ENCODE data around the gene CD59. TPM values are rescaled to one million over a fixed set of nuclear protein-coding genes. Genes with fewer than 3 reads are reported as not detected.

Gene CD59
- total RNA-seq, 2 experiments from 2014 or later = 35.2 to 37.8 TPM

DNA sequence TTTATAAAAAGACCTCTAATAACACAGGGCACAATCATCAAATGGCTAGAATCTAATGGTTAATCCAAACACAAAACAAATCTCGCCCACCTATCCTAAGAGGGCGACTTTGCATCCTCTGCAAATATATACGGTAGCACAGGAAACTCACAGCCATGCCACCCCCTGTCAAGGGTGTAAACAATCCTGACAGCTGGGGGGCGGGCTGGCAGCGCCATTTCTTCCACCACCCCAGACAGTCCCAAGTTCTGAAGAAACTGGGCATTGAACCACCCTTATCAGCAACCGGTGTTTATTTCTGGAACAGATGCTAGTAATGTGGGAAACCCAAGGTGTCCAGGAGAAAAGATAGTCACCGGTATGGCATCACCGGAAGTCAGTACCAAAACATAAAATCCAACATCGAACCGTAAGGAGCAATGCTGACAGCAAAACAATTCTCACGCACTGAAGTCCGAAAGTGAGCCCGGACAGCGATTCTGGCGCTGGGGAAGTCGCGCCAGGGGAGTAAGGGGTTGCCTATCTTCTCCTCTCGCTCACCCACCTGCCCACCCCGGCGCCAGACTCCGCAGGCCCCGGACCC lies 37.3 kb upstream of the CD59 start:
- intact Hi-C loops (cut with DNase I, micrococcal nuclease) = loop anchor here in 1 of 2 experiments (5.0 to 10.0 kb wide), 3 partner anchors 279 to 1141 kb away; partner anchors contain the start of genes APIP, CAPRIN1, PDHX and QSER1
- ATAC-seq (ENCODE audit: poor library complexity) (peak; percentile 33), DNase-seq (peak in 13 of 14 experiments; percentile 6 to 65 (median 25))
- H3K9me3 Mint-ChIP-seq = no peaks in the 10 kb centered on the region
- peaks cover 0 to under 1% of the 10 kb centered on the region in 2 experiments for H3K27me3 ChIP-seq (ENCODE audit: control insufficient read depth in 1 of 2, insufficient read depth in 2 of 2, low read length in 2 of 2)
- no peaks in the 10 kb centered on the region for H3K9me3 ChIP-seq (ENCODE audit: control insufficient read depth in 1 of 2, insufficient read depth in 1 of 2, low read length in 2 of 2)
- H3K4me1 ChIP-seq (ENCODE audit: insufficient read depth, low read length) = peaks cover 39% of the 10 kb centered on the region
- peaks cover 40% of the 10 kb centered on the region for H3K36me3 Mint-ChIP-seq (ENCODE audit: low read depth)
- peaks cover 61% of the 10 kb centered on the region for H3K4me1 Mint-ChIP-seq (ENCODE audit: low read depth)
- POLR2A ChIA-PET = interaction anchor here (0.6 to 2.8 kb wide), 5 partner anchors 12 to 612 kb away, joined by 3 to 16 read pairs (median 4); partner anchors contain the start of genes CD59 and CSTF3
- peaks cover 19% of the 10 kb centered on the region for H3K36me3 ChIP-seq (ENCODE audit: insufficient read depth, low read length)
- H3K4me3 Mint-ChIP-seq = peak overlapping the region; percentile 97
- peak overlapping the region; percentile 97 for H3K27ac Mint-ChIP-seq
- TF ChIP-seq, protein P1, sequence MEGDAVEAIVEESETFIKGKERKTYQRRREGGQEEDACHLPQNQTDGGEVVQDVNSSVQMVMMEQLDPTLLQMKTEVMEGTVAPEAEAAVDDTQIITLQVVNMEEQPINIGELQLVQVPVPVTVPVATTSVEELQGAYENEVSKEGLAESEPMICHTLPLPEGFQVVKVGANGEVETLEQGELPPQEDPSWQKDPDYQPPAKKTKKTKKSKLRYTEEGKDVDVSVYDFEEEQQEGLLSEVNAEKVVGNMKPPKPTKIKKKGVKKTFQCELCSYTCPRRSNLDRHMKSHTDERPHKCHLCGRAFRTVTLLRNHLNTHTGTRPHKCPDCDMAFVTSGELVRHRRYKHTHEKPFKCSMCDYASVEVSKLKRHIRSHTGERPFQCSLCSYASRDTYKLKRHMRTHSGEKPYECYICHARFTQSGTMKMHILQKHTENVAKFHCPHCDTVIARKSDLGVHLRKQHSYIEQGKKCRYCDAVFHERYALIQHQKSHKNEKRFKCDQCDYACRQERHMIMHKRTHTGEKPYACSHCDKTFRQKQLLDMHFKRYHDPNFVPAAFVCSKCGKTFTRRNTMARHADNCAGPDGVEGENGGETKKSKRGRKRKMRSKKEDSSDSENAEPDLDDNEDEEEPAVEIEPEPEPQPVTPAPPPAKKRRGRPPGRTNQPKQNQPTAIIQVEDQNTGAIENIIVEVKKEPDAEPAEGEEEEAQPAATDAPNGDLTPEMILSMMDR (IDR thresholded peaks at IDR 0.05) = no peak
- peak overlapping the region; percentile 64 to 75 for H3K27ac ChIP-seq (ENCODE audit: low read depth in 1 of 2, low read length in 2 of 2)
- CTCF ChIA-PET = interaction anchor here (1.0 to 1.6 kb wide), 2 partner anchors 31 to 35 kb away, joined by 3 to 7 read pairs; no protein-coding TSS in a partner anchor
- H3K4me3 ChIP-seq (ENCODE audit: low read length) = peak overlapping the region; percentile 73
- H3K27me3 Mint-ChIP-seq = peaks cover 1% of the 10 kb centered on the region

DNA sequence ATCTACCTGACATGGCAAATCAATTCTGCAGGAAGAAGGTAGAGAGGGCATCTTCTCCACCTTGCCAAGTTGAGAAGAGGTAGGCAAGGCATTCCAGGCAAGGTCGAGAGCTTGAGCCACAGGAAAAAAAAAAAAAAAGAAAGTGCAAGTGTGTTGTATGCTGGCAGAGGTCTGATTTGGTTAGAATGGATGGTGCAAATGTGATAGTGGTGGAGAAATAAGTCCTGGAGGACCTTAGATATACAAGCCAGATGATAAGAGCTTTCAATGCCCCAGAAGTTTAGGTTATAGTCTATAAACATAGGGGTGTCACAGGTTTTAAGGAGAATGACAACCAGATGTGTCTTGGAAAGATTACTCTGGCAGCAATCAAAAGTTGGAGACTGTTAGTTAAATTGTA lies 36.6 kb upstream of the CD59 start:
- H3K4me1 Mint-ChIP-seq (ENCODE audit: low read depth) = peaks cover 58% of the 10 kb centered on the region
- peak overlapping the region; percentile 97 for H3K27ac Mint-ChIP-seq
- peaks cover 32% of the 10 kb centered on the region for H3K4me1 ChIP-seq (ENCODE audit: insufficient read depth, low read length)
- ATAC-seq (ENCODE audit: poor library complexity) (no peak), DNase-seq (no peak)
- POLR2A ChIA-PET = interaction anchor here (0.6 to 2.8 kb wide), 4 partner anchors 13 to 37 kb away, joined by 3 to 16 read pairs (median 4); partner anchors contain the start of gene CD59
- no peak overlapping the region for H3K27ac ChIP-seq (ENCODE audit: low read depth in 1 of 2, low read length in 2 of 2)
- peak overlapping the region; percentile 73 for H3K4me3 ChIP-seq (ENCODE audit: low read length)
- no peaks in the 10 kb centered on the region for H3K27me3 Mint-ChIP-seq
- H3K4me3 Mint-ChIP-seq = peak overlapping the region; percentile 97
- H3K9me3 Mint-ChIP-seq = no peaks in the 10 kb centered on the region
- H3K36me3 Mint-ChIP-seq (ENCODE audit: low read depth) = peaks cover 46% of the 10 kb centered on the region
- H3K9me3 ChIP-seq (ENCODE audit: control insufficient read depth in 1 of 2, insufficient read depth in 1 of 2, low read length in 2 of 2) = no peaks in the 10 kb centered on the region
- intact Hi-C loops (cut with DNase I, micrococcal nuclease) = loop anchor here in 1 of 2 experiments (5.0 to 10.0 kb wide), 3 partner anchors 279 to 1142 kb away; partner anchors contain the start of genes APIP, CAPRIN1, PDHX and QSER1
- CTCF ChIA-PET = interaction anchor here (1.0 to 1.6 kb wide), 2 partner anchors 30 to 35 kb away, joined by 3 to 7 read pairs; no protein-coding TSS in a partner anchor
- no peaks in the 10 kb centered on the region for H3K27me3 ChIP-seq (ENCODE audit: control insufficient read depth in 1 of 2, insufficient read depth in 2 of 2, low read length in 2 of 2)
- peaks cover 26% of the 10 kb centered on the region for H3K36me3 ChIP-seq (ENCODE audit: insufficient read depth, low read length)
- TF ChIP-seq, protein P1 (IDR thresholded peaks at IDR 0.05) = no peak

DNA sequence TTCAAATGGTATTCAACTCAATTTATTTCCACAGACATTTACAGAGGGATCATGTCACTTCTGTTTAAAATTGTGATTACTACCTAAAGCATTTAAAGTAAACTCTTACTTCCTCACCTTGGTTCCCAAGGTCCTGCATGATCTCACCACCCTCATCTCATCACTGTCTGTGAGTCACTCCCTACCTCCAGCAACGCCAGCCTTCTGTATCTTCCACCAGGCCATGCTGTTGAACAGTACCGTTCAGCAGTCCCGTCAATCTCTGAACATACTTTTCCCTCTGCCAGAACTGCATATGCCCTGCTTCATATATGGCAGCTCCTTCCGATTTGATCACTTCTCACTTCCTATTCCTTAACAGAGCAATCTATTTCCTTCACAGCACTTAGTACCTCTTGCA lies 36.1 kb upstream of the CD59 start:
- CTCF ChIA-PET = interaction anchor here (1.4 to 1.6 kb wide), 2 partner anchors 15 to 30 kb away, joined by 3 to 7 read pairs; no protein-coding TSS in a partner anchor
- POLR2A ChIA-PET = no interaction called here
- peaks cover 50% of the 10 kb centered on the region for H3K36me3 Mint-ChIP-seq (ENCODE audit: low read depth)
- peak overlapping the region; percentile 97 for H3K27ac Mint-ChIP-seq
- TF ChIP-seq, protein P1 (IDR thresholded peaks at IDR 0.05) = no peak
- Histone ChIP-seq H3K4me3 (ENCODE audit: low read length) (no peak overlapping the region), H3K36me3 (ENCODE audit: insufficient read depth, low read length) (peaks cover 31% of the 10 kb centered on the region), H3K9me3 (ENCODE audit: control insufficient read depth in 1 of 2, insufficient read depth in 1 of 2, low read length in 2 of 2) (no peaks in the 10 kb centered on the region), H3K4me1 (ENCODE audit: insufficient read depth, low read length) (peaks cover 29% of the 10 kb centered on the region), H3K27ac (ENCODE audit: low read depth in 1 of 2, low read length in 2 of 2) (no peak overlapping the region), H3K27me3 (ENCODE audit: control insufficient read depth in 1 of 2, insufficient read depth in 2 of 2, low read length in 2 of 2) (no peaks in the 10 kb centered on the region)
- intact Hi-C loops (cut with DNase I, micrococcal nuclease) = loop anchor here in 1 of 2 experiments (5.0 to 10.0 kb wide), 3 partner anchors 280 to 1143 kb away; partner anchors contain the start of genes APIP, CAPRIN1, PDHX and QSER1
- H3K4me3 Mint-ChIP-seq = peak overlapping the region; percentile 97
- DNase-seq (peak in 1 of 14 experiments; percentile 32), ATAC-seq (ENCODE audit: poor library complexity) (no peak)
- H3K4me1 Mint-ChIP-seq (ENCODE audit: low read depth) = peaks cover 57% of the 10 kb centered on the region
- no peaks in the 10 kb centered on the region for H3K27me3 Mint-ChIP-seq
- no peaks in the 10 kb centered on the region for H3K9me3 Mint-ChIP-seq

Data from CD4-positive, alpha-beta T cell (primary cell).